Thyroid gland (tissue), 4 donors: Measurements from ENCODE around the gene KCNMB2.

Experiments
- CTCF ChIP-seq, 6 experiments: fragments of 200-600 bp in 3 of 6; fragments of 450-650 bp in 3 of 6; sonication (generic) in 3 of 6; IDR thresholded peaks; one replicate each; pipeline ENCODE4 v1.5.1; 2016 to 2019; ENCODE audit warnings: antibody characterized with exemption in 6 of 6, mild to moderate bottlenecking in 2 of 6, inconsistent platforms in 1 of 6, moderate library complexity in 1 of 6
- POLR2A ChIP-seq, 2 donors: fragments of 450-650 bp; IDR thresholded peaks; one replicate each; pipeline ENCODE4 v1.6.1; 2017; ENCODE audit warnings: antibody characterized with exemption in 2 of 2, mild to moderate bottlenecking in 2 of 2, moderate library complexity in 1 of 2

- no peak for TF ChIP-seq CTCF (IDR thresholded peaks at IDR 0.05)
- TF ChIP-seq POLR2A (IDR thresholded peaks at IDR 0.05): no peak
Observed at GRCh38 chr3:178676077-178676476, 139.8 kb downstream of the KCNMB2 start.
